Subcutaneous abdominal adipose tissue (tissue), 5 donors: ENCODE data around the gene CHAF1A.

ENCODE experiments used
- H3K27ac ChIP-seq: one replicate; pipeline ENCODE4 v1.7.0; 2013; ENCODE audit warnings: low read depth, mild to moderate bottlenecking, inconsistent platforms, low read length, moderate library complexity
- H3K27me3 ChIP-seq, 5 donors: one replicate each; pipeline ENCODE4 v1.7.0; 2013; ENCODE audit warnings: low read length in 5 of 5, inconsistent platforms in 1 of 5; ENCODE audit not compliant: control insufficient read depth in 5 of 5, insufficient read depth in 4 of 5
- H3K36me3 ChIP-seq, 5 donors: one replicate each; pipeline ENCODE4 v1.7.0; 2013; ENCODE audit warnings: low read length in 5 of 5; ENCODE audit not compliant: control insufficient read depth in 5 of 5, insufficient read depth in 5 of 5
- H3K4me1 ChIP-seq, 5 donors: one replicate each; pipeline ENCODE4 v1.7.0; 2013; ENCODE audit warnings: low read length in 5 of 5, mild to moderate bottlenecking in 3 of 5, moderate library complexity in 1 of 5; ENCODE audit not compliant: control insufficient read depth in 5 of 5, insufficient read depth in 5 of 5
- H3K4me3 ChIP-seq, 5 donors: one replicate each; pipeline ENCODE4 v1.7.0; 2013; ENCODE audit warnings: low read length in 5 of 5, low read depth in 1 of 5
- H3K9ac ChIP-seq, 5 donors: one replicate each; pipeline ENCODE4 v1.7.0; 2013; ENCODE audit warnings: low read length in 5 of 5, mild to moderate bottlenecking in 4 of 5, moderate library complexity in 3 of 5
- H3K9me3 ChIP-seq, 5 donors: one replicate each; pipeline ENCODE4 v1.7.0; 2013; ENCODE audit warnings: low read length in 5 of 5; ENCODE audit not compliant: control insufficient read depth in 5 of 5
- donor health status: healthy.
- donor health status: healthy.
- donor health status: healthy.
- donor health status: healthy.
- donor health status: healthy.

The CHAF1A gene

GRCh38 chr19:4445963-4446703 lies 43.7 kb downstream of the CHAF1A start:
- Histone ChIP-seq H3K9me3 (no peaks in the 10 kb centered on the region), H3K36me3 (peaks cover 0 to 73% (median 62%) of the 10 kb centered on the region in 5 donors), H3K27ac (no peak overlapping the region), H3K4me1 (peaks cover 0 to 27% (median 15%) of the 10 kb centered on the region in 5 donors), H3K4me3 (no peak overlapping the region), H3K9ac (no peak overlapping the region), H3K27me3 (no peaks in the 10 kb centered on the region)

- no peaks in the 10 kb centered on the region for H3K9me3 ChIP-seq
- no peak overlapping the region for H3K9ac ChIP-seq
- no peak overlapping the region for H3K27ac ChIP-seq
- H3K4me1 ChIP-seq = peaks cover 0 to 27% (median 15%) of the 10 kb centered on the region in 5 donors
- H3K27me3 ChIP-seq = no peaks in the 10 kb centered on the region
- H3K36me3 ChIP-seq = peaks cover 0 to 79% (median 69%) of the 10 kb centered on the region in 5 donors
- no peak overlapping the region for H3K4me3 ChIP-seq
Observed at GRCh38 chr19:4446704-4447200, 44.3 kb downstream of the CHAF1A start.

GRCh38 chr19:4447327-4448146 lies 45.1 kb downstream of the CHAF1A start:
- Histone ChIP-seq H3K4me3 (no peak overlapping the region), H3K9me3 (no peaks in the 10 kb centered on the region), H3K9ac (no peak overlapping the region), H3K36me3 (peaks cover 0 to 87% (median 76%) of the 10 kb centered on the region in 5 donors), H3K4me1 (peaks cover 0 to 27% (median 15%) of the 10 kb centered on the region in 5 donors), H3K27me3 (no peaks in the 10 kb centered on the region), H3K27ac (no peak overlapping the region)

GRCh38 chr19:4448147-4448985 lies 45.9 kb downstream of the CHAF1A start:
- Histone ChIP-seq H3K27ac (no peak overlapping the region), H3K27me3 (no peaks in the 10 kb centered on the region), H3K9ac (no peak overlapping the region), H3K36me3 (peaks cover 0 to 95% (median 84%) of the 10 kb centered on the region in 5 donors), H3K4me3 (no peak overlapping the region), H3K9me3 (no peaks in the 10 kb centered on the region), H3K4me1 (peaks cover 0 to 27% (median 15%) of the 10 kb centered on the region in 5 donors)

GRCh38 chr19:4449022-4449638 lies 46.7 kb downstream of the CHAF1A start:
- Histone ChIP-seq H3K36me3 (peaks cover 0 to 97% (median 90%) of the 10 kb centered on the region in 5 donors), H3K9ac (no peak overlapping the region), H3K27me3 (no peaks in the 10 kb centered on the region), H3K4me3 (no peak overlapping the region), H3K9me3 (no peaks in the 10 kb centered on the region), H3K27ac (no peak overlapping the region), H3K4me1 (peaks cover 0 to 29% (median 15%) of the 10 kb centered on the region in 5 donors)

- no peak overlapping the region for H3K9ac ChIP-seq
Observed at GRCh38 chr19:4449639-4450028, 47.2 kb downstream of the CHAF1A start.

GRCh38 chr19:4452230-4452990 lies 50.0 kb downstream of the CHAF1A start:
- Histone ChIP-seq H3K27me3 (no peaks in the 10 kb centered on the region), H3K9me3 (no peaks in the 10 kb centered on the region), H3K36me3 (peaks cover 0 to 68% (median 62%) of the 10 kb centered on the region in 5 donors), H3K9ac (no peak overlapping the region), H3K4me3 (no peak overlapping the region), H3K4me1 (peaks cover 3 to 42% (median 31%) of the 10 kb centered on the region in 5 donors), H3K27ac (no peak overlapping the region)

More at GRCh38 chr19:4449639-4450028, 47.2 kb downstream of the CHAF1A start:
- H3K4me3 ChIP-seq = no peak overlapping the region
- no peak overlapping the region for H3K27ac ChIP-seq
- H3K27me3 ChIP-seq = no peaks in the 10 kb centered on the region
- H3K36me3 ChIP-seq = peaks cover 0 to 96% (median 90%) of the 10 kb centered on the region in 5 donors
- no peaks in the 10 kb centered on the region for H3K9me3 ChIP-seq
- H3K4me1 ChIP-seq = peaks cover 0 to 33% (median 19%) of the 10 kb centered on the region in 5 donors

GRCh38 chr19:4453232-4454179 lies 51.1 kb downstream of the CHAF1A start:
- Histone ChIP-seq H3K27ac (no peak overlapping the region), H3K4me3 (no peak overlapping the region), H3K36me3 (peaks cover 0 to 57% (median 51%) of the 10 kb centered on the region in 5 donors), H3K9me3 (no peaks in the 10 kb centered on the region), H3K9ac (no peak overlapping the region), H3K4me1 (peaks cover 3 to 47% (median 36%) of the 10 kb centered on the region in 5 donors), H3K27me3 (no peaks in the 10 kb centered on the region)
